Measurements from ENCODE around the gene COL5A3. TPM values are rescaled to one million over a fixed set of nuclear protein-coding genes. Genes with fewer than 3 reads are reported as not detected.

Gene COL5A3
- polyA plus RNA-seq, 1 of the 3 experiments (the other 2 are of a cell fraction), result under 0.01 TPM

DNA sequence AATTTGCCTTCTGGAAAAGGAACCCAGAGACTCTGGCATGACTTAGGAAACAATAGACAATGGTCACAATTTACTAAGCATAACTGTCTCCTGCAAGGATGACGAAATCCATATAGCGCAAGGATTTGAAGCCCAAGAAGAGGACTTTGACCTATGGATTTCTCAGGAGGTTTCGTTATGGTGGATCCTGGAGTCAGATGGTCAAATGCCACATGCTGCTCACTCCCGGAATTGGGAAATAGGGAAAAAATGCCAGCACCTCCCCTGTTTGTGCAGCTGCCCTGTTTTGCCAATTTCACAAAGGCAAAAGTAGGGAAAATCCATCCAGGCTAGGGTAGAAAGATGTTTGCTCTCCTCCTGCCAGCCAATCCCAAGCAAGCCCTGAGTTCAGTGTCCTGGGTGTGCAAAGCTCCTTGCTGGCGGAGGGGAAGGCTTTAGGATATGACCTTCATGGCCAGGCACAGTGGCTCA lies 26.3 kb upstream of the COL5A3 start (continued):
- TF ChIP-seq, protein P1, sequence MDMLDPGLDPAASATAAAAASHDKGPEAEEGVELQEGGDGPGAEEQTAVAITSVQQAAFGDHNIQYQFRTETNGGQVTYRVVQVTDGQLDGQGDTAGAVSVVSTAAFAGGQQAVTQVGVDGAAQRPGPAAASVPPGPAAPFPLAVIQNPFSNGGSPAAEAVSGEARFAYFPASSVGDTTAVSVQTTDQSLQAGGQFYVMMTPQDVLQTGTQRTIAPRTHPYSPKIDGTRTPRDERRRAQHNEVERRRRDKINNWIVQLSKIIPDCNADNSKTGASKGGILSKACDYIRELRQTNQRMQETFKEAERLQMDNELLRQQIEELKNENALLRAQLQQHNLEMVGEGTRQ (IDR thresholded peaks at IDR 0.05; ENCODE audit: borderline replicate concordance, low read depth, low read length), result no peak
- TF ChIP-seq EZH2phosphoT487 (IDR thresholded peaks at IDR 0.05; ENCODE audit: borderline replicate concordance, low read depth) (no peak), MEF2A (IDR thresholded peaks at IDR 0.05; ENCODE audit: borderline replicate concordance, low read depth) (no peak), EP300 (IDR thresholded peaks at IDR 0.05; ENCODE audit: borderline replicate concordance in 1 of 2, low read depth in 1 of 2, low read length in 1 of 2) (no peak), TEAD4 (IDR thresholded peaks at IDR 0.05; ENCODE audit: borderline replicate concordance, insufficient read depth) (no peak)

GRCh38 chr19:10033614-10034013 lies 23.3 kb upstream of the COL5A3 start:
- Histone ChIP-seq H2AFZ (ENCODE audit: low read depth) (no peak overlapping the region), H3K36me3 (replicated peaks in 1 of 2; ENCODE audit: control insufficient read depth in 1 of 2, insufficient read depth in 2 of 2, low read length in 1 of 2) (no peaks in the 10 kb centered on the region), H3K27me3 (ENCODE audit: insufficient read depth) (peaks cover 75% of the 10 kb centered on the region), H3K9me2 (no peaks in the 10 kb centered on the region), H3F3A (replicated peaks; ENCODE audit: insufficient read depth) (no peaks in the 10 kb centered on the region), H3K27ac (ENCODE audit: low read depth in 2 of 2, low read length in 1 of 2) (no peak overlapping the region), H3K9me3 (no peaks in the 10 kb centered on the region), H3K79me2 (ENCODE audit: insufficient read depth) (no peaks in the 10 kb centered on the region), H3K4me1 (ENCODE audit: control insufficient read depth in 1 of 2, insufficient read depth in 2 of 2, low read depth in 1 of 2, low read length in 1 of 2) (no peaks in the 10 kb centered on the region), H3K4me2 (no peak overlapping the region), H4K20me1 (ENCODE audit: insufficient read depth) (no peaks in the 10 kb centered on the region), H3K4me3 (ENCODE audit: low read depth in 2 of 2, low read length in 1 of 2) (no peak overlapping the region), H3K9ac (no peak overlapping the region)
- ChIA-PET CTCF (interaction anchor here (1.3 kb wide), 1 partner anchor 33 kb away, joined by 3 read pairs; no protein-coding TSS in a partner anchor), POLR2A (no interaction called here)
- 26% methylated on average over 8 of the region's 8 CpGs for WGBS (ENCODE audit: low lambda C conversion rate)
- DNase-seq, result no peak
- TF ChIP-seq FOSL2 (IDR thresholded peaks at IDR 0.05; ENCODE audit: borderline replicate concordance, low read depth), result no peak

DNA sequence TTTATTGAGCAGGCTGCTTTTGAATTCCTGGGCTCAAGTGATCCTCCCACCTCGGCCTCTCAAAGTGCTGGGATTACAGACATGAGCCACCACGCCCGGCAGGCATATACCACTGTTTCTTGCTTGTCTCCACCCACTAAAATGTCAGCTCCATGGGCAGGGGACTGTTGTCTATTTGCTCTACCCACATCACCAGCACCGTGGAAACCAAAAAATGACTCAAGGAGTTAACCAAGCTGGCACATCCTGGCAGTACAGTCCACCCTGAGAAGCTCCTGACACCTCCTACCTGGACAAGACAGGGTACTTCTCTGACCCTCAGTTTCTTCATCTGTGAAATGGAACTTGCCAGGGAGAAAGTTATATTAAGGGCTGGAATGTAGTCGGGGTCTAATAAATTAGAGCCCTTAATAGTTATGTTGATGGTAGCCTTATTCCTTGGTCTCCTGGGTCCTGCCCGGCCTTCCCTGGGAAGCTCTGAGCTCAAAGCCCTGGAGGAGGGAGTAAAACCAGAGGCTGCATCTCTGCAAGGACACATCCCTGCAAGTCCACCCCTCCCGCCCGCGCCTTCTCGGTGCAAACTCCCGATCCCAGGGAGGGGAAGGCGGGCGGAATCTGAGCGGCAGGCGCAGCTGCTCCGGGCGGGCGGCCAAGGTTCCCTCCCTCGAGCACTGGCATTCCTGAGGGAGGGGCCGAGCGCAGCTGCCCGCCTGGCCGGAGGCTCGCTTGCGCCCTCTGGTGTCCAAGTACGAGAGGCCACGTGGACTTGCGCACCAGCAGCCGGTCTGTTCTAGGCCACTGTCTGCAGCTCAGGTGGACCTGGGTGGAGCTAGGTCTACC lies 17.1 kb upstream of the COL5A3 start:
- peaks cover 64% of the 10 kb centered on the region for H3K27me3 ChIP-seq (ENCODE audit: insufficient read depth)
- peak overlapping the region in 1 of 2 experiments; percentile 30; a peak in 1 of 4 replicates for H3K4me3 ChIP-seq (ENCODE audit: low read depth in 2 of 2, low read length in 1 of 2)
- H3K9me2 ChIP-seq, result no peaks in the 10 kb centered on the region
- WGBS (ENCODE audit: low lambda C conversion rate), result 2% methylated on average over 12 of the region's 29 CpGs
- no peaks in the 10 kb centered on the region for H4K20me1 ChIP-seq (ENCODE audit: insufficient read depth)
- H3K79me2 ChIP-seq (ENCODE audit: insufficient read depth), result no peaks in the 10 kb centered on the region
- H3K27ac ChIP-seq (ENCODE audit: low read depth in 2 of 2, low read length in 1 of 2), result no peak overlapping the region
- H3K9ac ChIP-seq, result no peak overlapping the region
- no peaks in the 10 kb centered on the region for H3F3A ChIP-seq (replicated peaks; ENCODE audit: insufficient read depth)
- ChIA-PET CTCF (interaction anchor here (0.6 to 7.2 kb wide), 55 partner anchors 8 to 369 kb away, joined by 3 to 142 read pairs (median 4); partner anchors contain the start of genes COL5A3, ICAM1 and OLFM2), POLR2A (no interaction called here)
- peak overlapping the region; percentile 64; the same call in 1 of the 2 replicates for H3K4me2 ChIP-seq
- peaks cover 0 to 4% of the 10 kb centered on the region in 2 experiments; a peak in 1 of 4 replicates for H3K4me1 ChIP-seq (ENCODE audit: control insufficient read depth in 1 of 2, insufficient read depth in 2 of 2, low read depth in 1 of 2, low read length in 1 of 2)
- no peaks in the 10 kb centered on the region for H3K36me3 ChIP-seq (replicated peaks in 1 of 2; ENCODE audit: control insufficient read depth in 1 of 2, insufficient read depth in 2 of 2, low read length in 1 of 2)
- peak; percentile 96 for DNase-seq
- H2AFZ ChIP-seq (ENCODE audit: low read depth), result no peak overlapping the region
- H3K9me3 ChIP-seq, result no peaks in the 10 kb centered on the region
- TF ChIP-seq, protein P1 (IDR thresholded peaks at IDR 0.05; ENCODE audit: borderline replicate concordance, low read depth, low read length), result no peak
- TF ChIP-seq NFIC (IDR thresholded peaks at IDR 0.05; ENCODE audit: borderline replicate concordance) (peak; percentile 92), FOXM1 (IDR thresholded peaks at IDR 0.05; ENCODE audit: low read depth) (no peak), SIN3A (IDR thresholded peaks at IDR 0.05; ENCODE audit: borderline replicate concordance, low read depth, low read length) (no peak), USF1 (IDR thresholded peaks at IDR 0.05; ENCODE audit: borderline replicate concordance, low read depth) (peak; percentile 62; the same call in 1 of the 2 replicates), MXI1 (IDR thresholded peaks at IDR 0.05; ENCODE audit: low read depth, low read length) (peak; percentile 84), IRF3 (IDR thresholded peaks at IDR 0.05; ENCODE audit: low read depth, low read length) (no peak), YY1 (IDR thresholded peaks at IDR 0.05; ENCODE audit: low read depth) (no peak), GATA2 (CRISPR knock-in tag; IDR thresholded peaks at IDR 0.05) (no peak), FOSL2 (IDR thresholded peaks at IDR 0.05; ENCODE audit: borderline replicate concordance, low read depth) (no peak), ELF1 (IDR thresholded peaks at IDR 0.05) (no peak), NRF1 (IDR thresholded peaks at IDR 0.05; ENCODE audit: low read depth, low read length) (peak; percentile 25)
- TF ChIP-seq, protein P2, sequence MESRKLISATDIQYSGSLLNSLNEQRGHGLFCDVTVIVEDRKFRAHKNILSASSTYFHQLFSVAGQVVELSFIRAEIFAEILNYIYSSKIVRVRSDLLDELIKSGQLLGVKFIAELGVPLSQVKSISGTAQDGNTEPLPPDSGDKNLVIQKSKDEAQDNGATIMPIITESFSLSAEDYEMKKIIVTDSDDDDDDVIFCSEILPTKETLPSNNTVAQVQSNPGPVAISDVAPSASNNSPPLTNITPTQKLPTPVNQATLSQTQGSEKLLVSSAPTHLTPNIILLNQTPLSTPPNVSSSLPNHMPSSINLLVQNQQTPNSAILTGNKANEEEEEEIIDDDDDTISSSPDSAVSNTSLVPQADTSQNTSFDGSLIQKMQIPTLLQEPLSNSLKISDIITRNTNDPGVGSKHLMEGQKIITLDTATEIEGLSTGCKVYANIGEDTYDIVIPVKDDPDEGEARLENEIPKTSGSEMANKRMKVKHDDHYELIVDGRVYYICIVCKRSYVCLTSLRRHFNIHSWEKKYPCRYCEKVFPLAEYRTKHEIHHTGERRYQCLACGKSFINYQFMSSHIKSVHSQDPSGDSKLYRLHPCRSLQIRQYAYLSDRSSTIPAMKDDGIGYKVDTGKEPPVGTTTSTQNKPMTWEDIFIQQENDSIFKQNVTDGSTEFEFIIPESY (IDR thresholded peaks at IDR 0.05; ENCODE audit: borderline replicate concordance, low read depth), result no peak

Data from SK-N-SH (cell line).